DMS153 treated with DMSO at 0.1 percent for 48 hours (cell line): Measurements from ENCODE around the gene FCF1.
"Not testable (repeated sequence)": the region's sequence is repeated elsewhere in the genome, so short reads cannot be mapped to it uniquely, and the experiment has no call there.

ENCODE experiments used
- DNase-seq: peaks from one replicate; lab custom pipeline; 2025; ENCODE audit not compliant: unreplicated experiment; lab: John Stamatoyannopoulos, UW

Gene FCF1

GRCh38 chr14:74698465-74698864 lies 14.5 kb upstream of the FCF1 start:
- no peak for DNase-seq

GRCh38 chr14:74702293-74702692 lies 10.7 kb upstream of the FCF1 start:
- no peak for DNase-seq

- DNase-seq = no peak
Measured at GRCh38 chr14:74703043-74703442, 9.9 kb upstream of the FCF1 start.

GRCh38 chr14:74704656-74705055 lies 8.3 kb upstream of the FCF1 start:
- no peak for DNase-seq

- DNase-seq = no peak
Measured at GRCh38 chr14:74705613-74706500, 7.1 kb upstream of the FCF1 start.

- no peak for DNase-seq
Measured at GRCh38 chr14:74710480-74710879, 2.5 kb upstream of the FCF1 start.

GRCh38 chr14:74711651-74712050 lies 1.3 kb upstream of the FCF1 start:
- no peak for DNase-seq

GRCh38 chr14:74713395-74713735 lies 421 bp downstream of the FCF1 start:
- no peak for DNase-seq

- DNase-seq = no peak
Measured at GRCh38 chr14:74720526-74720925, 7.6 kb downstream of the FCF1 start.

- DNase-seq = no peak
Measured at GRCh38 chr14:74723134-74723533, 10.2 kb downstream of the FCF1 start.

GRCh38 chr14:74732387-74732786 lies 19.4 kb downstream of the FCF1 start:
- no peak for DNase-seq

- no peak for DNase-seq
Measured at GRCh38 chr14:74733221-74733620, 20.3 kb downstream of the FCF1 start.

GRCh38 chr14:74735125-74735524 lies 22.2 kb downstream of the FCF1 start:
- no peak for DNase-seq

GRCh38 chr14:74737753-74738325 lies 24.9 kb downstream of the FCF1 start:
- no peak for DNase-seq

- no peak for DNase-seq
Measured at GRCh38 chr14:74739293-74740030, 26.5 kb downstream of the FCF1 start.

GRCh38 chr14:74747237-74747636 lies 34.3 kb downstream of the FCF1 start:
- no peak for DNase-seq

GRCh38 chr14:74754157-74754556 lies 41.2 kb downstream of the FCF1 start:
- DNase-seq = no peak

- no peak for DNase-seq
Measured at GRCh38 chr14:74754899-74755298, 42.0 kb downstream of the FCF1 start.

GRCh38 chr14:74756326-74756725 lies 43.4 kb downstream of the FCF1 start:
- DNase-seq = no peak

GRCh38 chr14:74758505-74758904 lies 45.6 kb downstream of the FCF1 start:
- not testable (repeated sequence) for DNase-seq

- peak; percentile 97 for DNase-seq
Measured at GRCh38 chr14:74762917-74763802, 50.2 kb downstream of the FCF1 start, which contains the start of gene YLPM1. Gene YLPM1, plus strand, starts transcription at chr14:74763316. Its CDS starts 174 bp downstream, at chr14:74763490.
